Astrocyte (in vitro differentiated cells and primary cell): ENCODE data around the gene SLC26A5.

Source experiments
- CTCF ChIP-seq: IDR thresholded peaks from 2 replicates; pipeline ENCODE4 v1.5.1; 2011; ENCODE audit warnings: low read depth, mild to moderate bottlenecking, inconsistent platforms, low read length, moderate library complexity; ENCODE audit not compliant: insufficient read depth
- EZH2 ChIP-seq: IDR thresholded peaks from 2 replicates; pipeline ENCODE4 v1.6.1; 2012; ENCODE audit warnings: mild to moderate bottlenecking, low read length, inconsistent platforms; ENCODE audit not compliant: insufficient read depth

DNA sequence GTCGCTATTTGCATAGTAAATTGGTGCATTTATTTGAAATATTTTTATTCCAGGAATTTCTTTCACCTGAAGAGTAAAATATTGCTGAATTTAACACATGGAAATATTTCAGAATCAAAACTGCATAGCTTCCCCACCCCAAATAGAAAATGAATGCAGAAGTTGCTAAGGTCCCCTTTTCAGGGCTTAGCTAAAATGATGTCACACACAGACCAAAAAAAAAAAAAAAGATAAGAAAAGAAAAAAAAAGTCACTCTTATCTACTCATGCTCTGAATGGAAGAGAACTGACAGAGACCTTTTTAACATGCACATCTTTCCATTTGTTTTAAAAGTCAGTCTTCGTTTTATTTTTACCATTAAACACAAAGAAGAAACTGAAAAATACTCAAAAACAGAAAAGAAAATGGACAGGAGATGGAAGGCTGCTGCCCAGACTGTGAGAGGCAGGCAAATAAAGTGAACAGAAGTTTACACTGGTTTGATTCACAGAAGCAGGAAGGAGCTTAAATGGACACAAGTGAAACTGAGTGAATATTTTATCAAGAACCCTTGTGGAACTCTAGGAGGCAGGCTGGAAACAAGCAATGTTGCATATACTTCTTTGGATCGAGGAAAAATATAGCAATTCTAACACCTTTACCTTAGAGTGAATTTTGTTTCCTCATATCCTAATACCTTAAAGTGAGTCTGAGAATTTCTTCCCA is 66.6 kb downstream of the SLC26A5 start:
- no peak for TF ChIP-seq CTCF
- no peak for TF ChIP-seq EZH2
